ENCODE data around the gene RAP2A. TPM values are rescaled to one million over a fixed set of nuclear protein-coding genes. Genes with fewer than 3 reads are reported as not detected.

The RAP2A gene
- total RNA-seq, 1 donor from 2014 or later, result 46.6 TPM

DNA sequence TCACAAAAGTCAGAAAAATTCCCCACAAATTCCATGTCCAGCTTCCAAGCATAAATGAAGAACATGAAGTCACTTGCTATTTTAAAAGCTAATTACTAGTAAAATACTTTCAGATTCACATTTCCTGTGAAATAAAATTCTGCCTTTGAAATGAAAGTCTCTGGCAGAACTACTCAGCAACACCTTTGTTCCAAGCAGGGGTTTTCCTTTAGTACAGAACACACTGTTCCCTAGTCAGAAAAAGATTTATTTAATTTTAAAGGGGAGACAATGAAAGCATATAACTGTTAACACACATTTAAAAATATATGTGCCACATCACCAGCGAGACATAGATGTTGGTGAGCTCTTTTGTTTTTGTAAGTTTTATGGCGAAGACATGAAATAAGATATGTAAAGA lies 26.4 kb upstream of the RAP2A start:
- Histone ChIP-seq H3K79me2 (ENCODE audit: insufficient read depth, low read length) (no peaks in the 10 kb centered on the region), H3K4me1 (ENCODE audit: insufficient read depth, low read length) (no peaks in the 10 kb centered on the region), H2AFZ (ENCODE audit: low read depth, low read length) (no peak overlapping the region), H3K9ac (ENCODE audit: low read length) (no peak overlapping the region), H3K4me2 (ENCODE audit: low read length) (no peak overlapping the region), H3K27ac (ENCODE audit: low read depth, low read length) (no peak overlapping the region), H3K4me3 (ENCODE audit: insufficient read depth, low read depth, low read length) (no peak overlapping the region), H3K36me3 (ENCODE audit: insufficient read depth, low read length) (no peaks in the 10 kb centered on the region), H4K20me1 (ENCODE audit: insufficient read depth, low read length) (no peaks in the 10 kb centered on the region), H3K27me3 (ENCODE audit: insufficient read depth, low read length) (no peaks in the 10 kb centered on the region), H3K9me3 (ENCODE audit: insufficient read depth, low read depth, low read length) (no peaks in the 10 kb centered on the region)
- Mint-ChIP-seq H3K9me3 (ENCODE audit: unreplicated experiment) (no peaks in the 10 kb centered on the region), H3K36me3 (ENCODE audit: low read depth, unreplicated experiment) (no peaks in the 10 kb centered on the region), H3K4me1 (ENCODE audit: low read depth, unreplicated experiment) (peaks cover 5% of the 10 kb centered on the region), H3K4me3 (ENCODE audit: unreplicated experiment) (no peak overlapping the region), H3K27ac (ENCODE audit: unreplicated experiment) (no peak overlapping the region), H3K27me3 (ENCODE audit: low read depth, unreplicated experiment) (no peaks in the 10 kb centered on the region)
- DNase-seq (ENCODE audit: low read depth) (no peak), FAIRE-seq (no peak)
- TF ChIP-seq, protein P1, sequence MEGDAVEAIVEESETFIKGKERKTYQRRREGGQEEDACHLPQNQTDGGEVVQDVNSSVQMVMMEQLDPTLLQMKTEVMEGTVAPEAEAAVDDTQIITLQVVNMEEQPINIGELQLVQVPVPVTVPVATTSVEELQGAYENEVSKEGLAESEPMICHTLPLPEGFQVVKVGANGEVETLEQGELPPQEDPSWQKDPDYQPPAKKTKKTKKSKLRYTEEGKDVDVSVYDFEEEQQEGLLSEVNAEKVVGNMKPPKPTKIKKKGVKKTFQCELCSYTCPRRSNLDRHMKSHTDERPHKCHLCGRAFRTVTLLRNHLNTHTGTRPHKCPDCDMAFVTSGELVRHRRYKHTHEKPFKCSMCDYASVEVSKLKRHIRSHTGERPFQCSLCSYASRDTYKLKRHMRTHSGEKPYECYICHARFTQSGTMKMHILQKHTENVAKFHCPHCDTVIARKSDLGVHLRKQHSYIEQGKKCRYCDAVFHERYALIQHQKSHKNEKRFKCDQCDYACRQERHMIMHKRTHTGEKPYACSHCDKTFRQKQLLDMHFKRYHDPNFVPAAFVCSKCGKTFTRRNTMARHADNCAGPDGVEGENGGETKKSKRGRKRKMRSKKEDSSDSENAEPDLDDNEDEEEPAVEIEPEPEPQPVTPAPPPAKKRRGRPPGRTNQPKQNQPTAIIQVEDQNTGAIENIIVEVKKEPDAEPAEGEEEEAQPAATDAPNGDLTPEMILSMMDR (IDR thresholded peaks at IDR 0.05; ENCODE audit: insufficient read depth, low read depth, low read length), result no peak
- no peak for TF ChIP-seq EZH2 (IDR thresholded peaks at IDR 0.05; ENCODE audit: insufficient read depth, low read length)

DNA sequence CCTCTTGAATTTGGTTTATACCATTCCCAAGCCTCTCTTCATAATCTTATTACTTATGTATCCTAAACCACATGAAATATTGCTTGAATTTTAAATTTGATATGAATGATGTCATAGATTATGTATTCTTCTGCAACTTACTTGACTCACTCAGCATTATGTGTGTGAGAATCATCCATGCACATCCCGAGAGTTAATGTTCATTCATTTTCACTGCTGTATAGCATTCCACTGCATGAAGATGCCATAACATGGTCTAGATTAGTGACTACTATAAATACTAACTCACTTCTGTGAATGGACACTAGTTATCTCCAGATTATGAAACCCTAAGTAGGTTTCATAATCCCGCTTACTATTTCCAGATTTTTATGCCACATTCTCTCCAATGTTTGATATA lies 25.0 kb upstream of the RAP2A start:
- H3K4me1 Mint-ChIP-seq (ENCODE audit: low read depth, unreplicated experiment), result peaks cover 3% of the 10 kb centered on the region

DNA sequence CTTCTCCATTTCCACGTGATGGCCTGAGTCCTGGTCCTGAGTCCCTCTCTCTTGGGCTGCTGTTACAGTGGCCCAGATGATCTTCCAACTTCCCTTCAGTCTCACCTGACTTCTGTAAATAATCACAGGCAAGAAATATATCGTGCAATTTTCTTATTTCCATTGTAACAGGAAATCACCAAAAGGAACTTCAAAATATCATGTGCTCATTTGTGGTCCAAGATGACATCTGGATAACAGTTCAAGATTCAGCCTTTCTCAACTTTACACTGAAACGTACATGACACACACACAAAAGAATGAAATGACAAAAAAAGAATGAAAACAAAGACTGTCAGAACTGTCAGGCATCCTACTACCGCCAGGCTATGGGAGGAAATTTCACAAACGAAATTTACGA lies 22.0 kb upstream of the RAP2A start:
- no peak overlapping the region for H3K9ac ChIP-seq (ENCODE audit: low read length)
- H3K4me3 ChIP-seq (ENCODE audit: insufficient read depth, low read depth, low read length), result no peak overlapping the region
- H3K36me3 Mint-ChIP-seq (ENCODE audit: low read depth, unreplicated experiment), result no peaks in the 10 kb centered on the region
- no peaks in the 10 kb centered on the region for H3K27me3 ChIP-seq (ENCODE audit: insufficient read depth, low read length)
- no peaks in the 10 kb centered on the region for H3K4me1 ChIP-seq (ENCODE audit: insufficient read depth, low read length)
- no peaks in the 10 kb centered on the region for H3K9me3 Mint-ChIP-seq (ENCODE audit: unreplicated experiment)
- H3K36me3 ChIP-seq (ENCODE audit: insufficient read depth, low read length), result no peaks in the 10 kb centered on the region
- no peaks in the 10 kb centered on the region for H4K20me1 ChIP-seq (ENCODE audit: insufficient read depth, low read length)
- H3K4me3 Mint-ChIP-seq (ENCODE audit: unreplicated experiment), result no peak overlapping the region
- H2AFZ ChIP-seq (ENCODE audit: low read depth, low read length), result no peak overlapping the region
- no peaks in the 10 kb centered on the region for H3K4me1 Mint-ChIP-seq (ENCODE audit: low read depth, unreplicated experiment)
- no peak overlapping the region for H3K27ac ChIP-seq (ENCODE audit: low read depth, low read length)
- H3K27ac Mint-ChIP-seq (ENCODE audit: unreplicated experiment), result no peak overlapping the region
- no peak overlapping the region for H3K4me2 ChIP-seq (ENCODE audit: low read length)
- H3K79me2 ChIP-seq (ENCODE audit: insufficient read depth, low read length), result no peaks in the 10 kb centered on the region
- DNase-seq (ENCODE audit: low read depth) (no peak), FAIRE-seq (peak; percentile 26)
- H3K9me3 ChIP-seq (ENCODE audit: insufficient read depth, low read depth, low read length), result no peaks in the 10 kb centered on the region
- H3K27me3 Mint-ChIP-seq (ENCODE audit: low read depth, unreplicated experiment), result no peaks in the 10 kb centered on the region
- TF ChIP-seq, protein P1 (IDR thresholded peaks at IDR 0.05; ENCODE audit: insufficient read depth, low read depth, low read length), result no peak
- TF ChIP-seq EZH2 (IDR thresholded peaks at IDR 0.05; ENCODE audit: insufficient read depth, low read length), result no peak

More for the DNA sequence above, 25.0 kb upstream of the RAP2A start:
- Histone ChIP-seq H3K27ac (ENCODE audit: low read depth, low read length) (no peak overlapping the region), H3K27me3 (ENCODE audit: insufficient read depth, low read length) (no peaks in the 10 kb centered on the region), H3K9ac (ENCODE audit: low read length) (no peak overlapping the region), H4K20me1 (ENCODE audit: insufficient read depth, low read length) (no peaks in the 10 kb centered on the region), H2AFZ (ENCODE audit: low read depth, low read length) (no peak overlapping the region), H3K79me2 (ENCODE audit: insufficient read depth, low read length) (no peaks in the 10 kb centered on the region), H3K9me3 (ENCODE audit: insufficient read depth, low read depth, low read length) (no peaks in the 10 kb centered on the region), H3K4me3 (ENCODE audit: insufficient read depth, low read depth, low read length) (no peak overlapping the region), H3K4me2 (ENCODE audit: low read length) (no peak overlapping the region), H3K36me3 (ENCODE audit: insufficient read depth, low read length) (no peaks in the 10 kb centered on the region), H3K4me1 (ENCODE audit: insufficient read depth, low read length) (no peaks in the 10 kb centered on the region)
- no peaks in the 10 kb centered on the region for H3K36me3 Mint-ChIP-seq (ENCODE audit: low read depth, unreplicated experiment)
- H3K27me3 Mint-ChIP-seq (ENCODE audit: low read depth, unreplicated experiment), result no peaks in the 10 kb centered on the region
- H3K4me3 Mint-ChIP-seq (ENCODE audit: unreplicated experiment), result no peak overlapping the region
- TF ChIP-seq, protein P1 (IDR thresholded peaks at IDR 0.05; ENCODE audit: insufficient read depth, low read depth, low read length), result no peak
- no peak for TF ChIP-seq EZH2 (IDR thresholded peaks at IDR 0.05; ENCODE audit: insufficient read depth, low read length)
- no peak overlapping the region for H3K27ac Mint-ChIP-seq (ENCODE audit: unreplicated experiment)
- DNase-seq (ENCODE audit: low read depth) (no peak), FAIRE-seq (no peak)
- H3K9me3 Mint-ChIP-seq (ENCODE audit: unreplicated experiment), result no peaks in the 10 kb centered on the region
